Endodermal cell (in vitro differentiated cells): Measurements from ENCODE around the gene ARL1. TPM values are rescaled to one million over a fixed set of nuclear protein-coding genes. Genes with fewer than 3 reads are reported as not detected.
A peak's percentile ranks its signal among the peaks of the same experiment; 100 is the strongest.

Experiments
- DNase-seq: peaks from one replicate; pipeline ENCODE4 v3.0.0-alpha.2; 2017
- H3K27ac ChIP-seq: 2 replicates; pipeline ENCODE4 v1.5.1; 2013; ENCODE audit warnings: mild to moderate bottlenecking, low read depth, low read length, moderate library complexity
- H3K27me3 ChIP-seq: 2 replicates; pipeline ENCODE4 v1.6.1; 2013; ENCODE audit warnings: mild to moderate bottlenecking, low read length, moderate library complexity; ENCODE audit not compliant: insufficient read depth, control insufficient read depth, poor library complexity, severe bottlenecking
- H3K36me3 ChIP-seq: 2 replicates; pipeline ENCODE4 v1.7.0; 2013; ENCODE audit warnings: mild to moderate bottlenecking, low read length, moderate library complexity; ENCODE audit not compliant: control insufficient read depth, insufficient read depth
- H3K4me1 ChIP-seq: one replicate; pipeline ENCODE4 v1.7.0; 2013; ENCODE audit warnings: low read length; ENCODE audit not compliant: control insufficient read depth, insufficient read depth
- H3K4me3 ChIP-seq: 2 replicates; pipeline ENCODE4 v1.5.1; 2013; ENCODE audit warnings: mild to moderate bottlenecking, low read length, moderate library complexity
- H3K9ac ChIP-seq: 2 replicates; pipeline ENCODE4 v1.6.1; 2013; ENCODE audit warnings: mild to moderate bottlenecking, low read length, moderate library complexity; ENCODE audit not compliant: poor library complexity, severe bottlenecking; ENCODE audit errors: extremely low read depth
- H3K9me3 ChIP-seq: 2 replicates; pipeline ENCODE4 v1.6.1; 2013; ENCODE audit warnings: mild to moderate bottlenecking, low read length, moderate library complexity; ENCODE audit not compliant: control insufficient read depth
- H3K27ac Mint-ChIP-seq: 2 replicates; pipeline ENCODE4 v1.8.0; 2020; ENCODE audit warnings: mixed read lengths
- H3K27me3 Mint-ChIP-seq: 2 replicates; pipeline ENCODE4 v1.8.0; 2021; ENCODE audit warnings: mild to moderate bottlenecking, mixed read lengths; ENCODE audit not compliant: insufficient read depth
- H3K36me3 Mint-ChIP-seq: 2 replicates; pipeline ENCODE4 v1.8.0; 2020; ENCODE audit warnings: low read depth, mixed read lengths
- H3K4me1 Mint-ChIP-seq: 2 replicates; pipeline ENCODE4 v1.8.0; 2020; ENCODE audit warnings: mixed read lengths
- H3K4me3 Mint-ChIP-seq: 2 replicates; pipeline ENCODE4 v1.8.0; 2020; ENCODE audit warnings: mild to moderate bottlenecking, moderate library complexity, mixed read lengths
- H3K9me3 Mint-ChIP-seq: 2 replicates; pipeline ENCODE4 v1.8.0; 2020; ENCODE audit warnings: mild to moderate bottlenecking, mixed read lengths
- WGBS, 2 experiments: methylation state at CpG; one replicate each; pipeline versions ENCODE4 v1.1.5 to v1.1.7; 2013; ENCODE audit warnings: missing lambda C conversion rate in 2 of 2, mixed read lengths in 1 of 2; ENCODE audit not compliant: insufficient coverage in 1 of 2, insufficient read length in 1 of 2; 5-methylcytosine and 5-hydroxymethylcytosine counted together
- long read RNA-seq, 4 experiments: library from polyadenylated mRNA in 2 of 4; library from RNA in 1 of 4; library from capped mRNA in 1 of 4; stranded (forward) in 3 of 4; unstranded in 1 of 4; transcript quantifications; one replicate each; pipeline ENCODE4 v2.0.0, GENCODE V29; 2020 to 2021; ENCODE audit warnings: inconsistent platforms in 1 of 4
- polyA plus RNA-seq, 2 experiments: library from polyadenylated mRNA; stranded (reverse); fragments of 50-300 nt; gene quantifications; one replicate each; pipeline ENCODE4 v1.2.3, GENCODE V29; 2013
- total RNA-seq, 2 donors: library from RNA; stranded (reverse); fragmentation: NEBNext Ultra II Directional in 1 of 2; extraction: Animal tissue kit (Norgen Biotek cat#: 25700) in 1 of 2; gene quantifications; 2 replicates in 1 of 2; 3 replicates in 1 of 2; pipeline ENCODE4 v1.2.1, GENCODE V29; 2021
- TF ChIP-seq, protein P1 (sequence below): fragments of 200-600 bp; sonication (generic); conservative IDR thresholded peaks from 2 replicates; pipeline ENCODE4 v1.5.0; 2021; ENCODE audit warnings: antibody characterized with exemption, mild to moderate bottlenecking

ARL1 gene
- 10 to 100 TPM; 80.6 to 86.3 TPM for total RNA-seq
- 46.8 TPM for polyA plus RNA-seq (2013, experiment 1 of 2)
- 51.7 TPM for polyA plus RNA-seq (2013, experiment 2 of 2)
- long read RNA-seq, experiment 1, partial matches to known transcripts: 2 of 33 reads
- long read RNA-seq, experiment 1, other reads (novel, unspliced or antisense): 31 of 33 reads
- long read RNA-seq, experiment 2, transcript ARL1-201 (6 exons, 3,241 nt): major isoform, 80 of 96 reads
- long read RNA-seq, experiment 2, transcript ARL1-203 (5 exons, 1,231 nt): minor isoform, 5 of 96 reads
- long read RNA-seq, experiment 2, partial matches to known transcripts: 1 of 96 reads
- long read RNA-seq, experiment 2, other reads (novel, unspliced or antisense): 10 of 96 reads
- long read RNA-seq, experiment 3, transcript ARL1-201 (6 exons, 3,241 nt): major isoform, 258 of 276 reads
- long read RNA-seq, experiment 3, partial matches to known transcripts: 1 of 276 reads
- long read RNA-seq, experiment 3, other reads (novel, unspliced or antisense): 14 of 276 reads
- long read RNA-seq, experiment 4, transcript ARL1-201 (6 exons, 3,241 nt): major isoform, 191 of 210 reads
- long read RNA-seq, experiment 4, transcript ARL1-203 (5 exons, 1,231 nt): minor isoform, 5 of 210 reads
- long read RNA-seq, experiment 4, partial matches to known transcripts: 7 of 210 reads
- long read RNA-seq, experiment 4, other reads (novel, unspliced or antisense): 6 of 210 reads

- peaks cover 4% of the 10 kb centered on the region for H3K4me1 ChIP-seq
- TF ChIP-seq, protein P1, sequence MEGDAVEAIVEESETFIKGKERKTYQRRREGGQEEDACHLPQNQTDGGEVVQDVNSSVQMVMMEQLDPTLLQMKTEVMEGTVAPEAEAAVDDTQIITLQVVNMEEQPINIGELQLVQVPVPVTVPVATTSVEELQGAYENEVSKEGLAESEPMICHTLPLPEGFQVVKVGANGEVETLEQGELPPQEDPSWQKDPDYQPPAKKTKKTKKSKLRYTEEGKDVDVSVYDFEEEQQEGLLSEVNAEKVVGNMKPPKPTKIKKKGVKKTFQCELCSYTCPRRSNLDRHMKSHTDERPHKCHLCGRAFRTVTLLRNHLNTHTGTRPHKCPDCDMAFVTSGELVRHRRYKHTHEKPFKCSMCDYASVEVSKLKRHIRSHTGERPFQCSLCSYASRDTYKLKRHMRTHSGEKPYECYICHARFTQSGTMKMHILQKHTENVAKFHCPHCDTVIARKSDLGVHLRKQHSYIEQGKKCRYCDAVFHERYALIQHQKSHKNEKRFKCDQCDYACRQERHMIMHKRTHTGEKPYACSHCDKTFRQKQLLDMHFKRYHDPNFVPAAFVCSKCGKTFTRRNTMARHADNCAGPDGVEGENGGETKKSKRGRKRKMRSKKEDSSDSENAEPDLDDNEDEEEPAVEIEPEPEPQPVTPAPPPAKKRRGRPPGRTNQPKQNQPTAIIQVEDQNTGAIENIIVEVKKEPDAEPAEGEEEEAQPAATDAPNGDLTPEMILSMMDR: no peak
- H3K27ac ChIP-seq: peak within 1 kb of the TSS; percentile 95
- peaks cover 4% of the 10 kb centered on the region for H3K4me1 Mint-ChIP-seq
- peaks cover 10% of the 10 kb centered on the region for H3K27me3 ChIP-seq
- peak within 1 kb of the TSS; percentile 92 for H3K4me3 ChIP-seq
- H3K9me3 Mint-ChIP-seq: no peaks in the 10 kb centered on the region
- WGBS, 2 experiments: 0% methylated on average over 25 to 71 of the region's 71 CpGs
- peak within 1 kb of the TSS; percentile 96 for H3K4me3 Mint-ChIP-seq
- H3K9me3 ChIP-seq: no peaks in the 10 kb centered on the region
- peak within 1 kb of the TSS; percentile 97 for H3K27ac Mint-ChIP-seq
- peaks cover 6% of the 10 kb centered on the region for H3K27me3 Mint-ChIP-seq
- peak; percentile 95 for DNase-seq
- H3K36me3 ChIP-seq: peaks cover 8% of the 10 kb centered on the region
- peak within 1 kb of the TSS; percentile 87 for H3K9ac ChIP-seq
- H3K36me3 Mint-ChIP-seq: peaks cover 8% of the 10 kb centered on the region
Measured at GRCh38 chr12:101407436-101408345, at the start of gene ARL1. Gene ARL1 (minus strand): TSS chr12:101407772. CDS start chr12:101407645, 127 bp downstream.

DNA sequence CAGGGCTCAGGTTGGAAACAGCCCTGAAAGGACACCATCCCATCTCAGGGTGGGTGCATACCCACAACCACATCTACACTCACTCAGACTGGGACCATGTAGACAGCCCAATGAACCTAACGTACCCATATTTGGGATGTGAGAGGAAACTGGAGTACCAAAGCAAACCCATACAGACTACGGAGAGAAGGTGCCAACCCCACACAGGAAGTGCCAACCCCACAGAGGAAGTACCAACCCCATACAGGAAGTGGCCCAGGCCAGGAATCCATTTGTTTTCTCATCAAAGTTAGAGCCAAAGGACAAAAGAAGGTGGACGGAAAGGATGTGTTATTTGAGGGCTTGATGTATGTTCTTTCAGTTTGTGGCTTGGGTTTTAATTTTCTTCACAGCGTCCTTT lies 48.1 kb upstream of the ARL1 start:
- Histone ChIP-seq H3K27ac (no peak overlapping the region), H3K9ac (no peak overlapping the region), H3K9me3 (peaks cover 6% of the 10 kb centered on the region), H3K36me3 (no peaks in the 10 kb centered on the region), H3K4me3 (no peak overlapping the region), H3K4me1 (no peaks in the 10 kb centered on the region), H3K27me3 (no peaks in the 10 kb centered on the region)
- no peak overlapping the region for H3K4me3 Mint-ChIP-seq
- H3K36me3 Mint-ChIP-seq: no peaks in the 10 kb centered on the region
- peaks cover 11% of the 10 kb centered on the region for H3K9me3 Mint-ChIP-seq
- H3K27ac Mint-ChIP-seq: no peak overlapping the region
- no peaks in the 10 kb centered on the region for H3K27me3 Mint-ChIP-seq
- TF ChIP-seq, protein P1: no peak
- H3K4me1 Mint-ChIP-seq: peaks cover 5% of the 10 kb centered on the region
- no peak for DNase-seq
- 91 to 100% methylated on average over 1 to 4 of the region's 4 CpGs for WGBS, 2 experiments
